Spleen (tissue), 11 donors: ENCODE measurements around the gene SOWAHC. TPM values are rescaled to one million over a fixed set of nuclear protein-coding genes. Genes with fewer than 3 reads are reported as not detected.
A peak's percentile ranks its signal among the peaks of the same experiment; 100 is the strongest.

Experiments used
- DNase-seq: peaks from one replicate; pipeline ENCODE4 v3.0.0-alpha.2; 2020
- H3K27ac ChIP-seq, 8 donors: fragments of 200-600 bp; sonication (generic) in 7 of 8; 1 replicate in 4 of 8; 2 replicates in 4 of 8; pipeline versions ENCODE4 v1.5.0 to v1.8.0; 2016 to 2021; ENCODE audit warnings: inconsistent platforms in 4 of 8, mild to moderate bottlenecking in 4 of 8, moderate library complexity in 1 of 8
- H3K27me3 ChIP-seq, 7 donors: fragments of 200-600 bp; sonication (generic) in 6 of 7; replicated peaks in 1 of 7; 1 replicate in 4 of 7; 2 replicates in 3 of 7; pipeline versions ENCODE4 v1.5.0 to v1.8.0; 2016 to 2021; ENCODE audit warnings: inconsistent platforms in 3 of 7, mild to moderate bottlenecking in 1 of 7
- H3K36me3 ChIP-seq, 6 donors: fragments of 200-600 bp; sonication (generic) in 5 of 6; 1 replicate in 4 of 6; 2 replicates in 2 of 6; pipeline versions ENCODE4 v1.5.0 to v1.8.0; 2016 to 2021; ENCODE audit warnings: inconsistent platforms in 2 of 6
- H3K4me1 ChIP-seq, 6 donors: fragments of 200-600 bp; sonication (generic) in 5 of 6; 1 replicate in 3 of 6; 2 replicates in 3 of 6; pipeline versions ENCODE4 v1.5.0 to v1.8.0; 2016 to 2021; ENCODE audit warnings: inconsistent platforms in 3 of 6
- H3K4me3 ChIP-seq, 8 donors: fragments of 200-600 bp; sonication (generic) in 7 of 8; 1 replicate in 4 of 8; 2 replicates in 4 of 8; pipeline versions ENCODE4 v1.5.0 to v1.8.0; 2016 to 2021; ENCODE audit warnings: inconsistent platforms in 4 of 8, mild to moderate bottlenecking in 4 of 8, moderate library complexity in 2 of 8
- H3K9me3 ChIP-seq, 8 donors: fragments of 200-600 bp; sonication (generic) in 7 of 8; 1 replicate in 4 of 8; 2 replicates in 4 of 8; pipeline versions ENCODE4 v1.5.0 to v1.8.0; 2016 to 2021; ENCODE audit warnings: inconsistent platforms in 4 of 8
- POLR2A ChIP-seq, 3 donors: fragments of 450-650 bp; IDR thresholded peaks; one replicate each; pipeline ENCODE4 v1.5.1; 2017; ENCODE audit warnings: antibody characterized with exemption in 3 of 3, mild to moderate bottlenecking in 1 of 3
- POLR2AphosphoS5 ChIP-seq, 3 donors: sonication (generic); formaldehyde crosslinking; IDR thresholded peaks; one replicate each; pipeline ENCODE4 v1.5.1; 2017; ENCODE audit warnings: antibody characterized with exemption in 3 of 3
- WGBS, 5 donors: extraction: QIAGEN DNeasy Blood & Tissue Kit in 3 of 5; methylation state at CpG; one replicate each; pipeline versions ENCODE4 v1.1.5 to v1.1.7; 2013 to 2018; 5-methylcytosine and 5-hydroxymethylcytosine counted together
- intact Hi-C: fragments of 100-400 bp; cut with DNase I; formaldehyde crosslinking; loops from one replicate; pipeline ENCODE4 v1.15.0; 2023; ENCODE audit warnings: low total_unique reads
- polyA plus RNA-seq, 3 donors: library from polyadenylated mRNA; stranded (reverse); fragments of 200-250 nt; gene quantifications; one replicate each; pipeline ENCODE4 v1.2.1, GENCODE V29; 2013
- total RNA-seq, 7 donors: library from RNA; depleted of rRNA in 3 of 7; stranded (reverse); fragments of >200 nt in 3 of 7; fragmentation: NEBNext Ultra II Directional in 4 of 7; extraction: Animal tissue kit (Norgen Biotek cat#: 25700) in 4 of 7; gene quantifications; one replicate each; pipeline versions ENCODE4 v1.1.0 to v1.2.1, GENCODE V29; 2016 to 2021
- TF ChIP-seq, protein P1 (sequence below), 11 experiments: fragments of 200-600 bp in 7 of 11; fragments of 450-650 bp in 4 of 11; sonication (generic) in 4 of 11; IDR thresholded peaks in 8 of 11; conservative IDR thresholded peaks in 3 of 11; 1 replicate in 7 of 11; 2 replicates in 4 of 11; pipeline versions ENCODE4 v1.4.0 to v1.8.0; 2016 to 2021; ENCODE audit warnings: antibody characterized with exemption in 11 of 11, inconsistent platforms in 4 of 11, mild to moderate bottlenecking in 1 of 11
- donor health status: healthy with polysubstance abuse.
- donor health status: DM: no; HTN: no; CAD: no; lungs with moderate emphysema.
- donor health status: DM: no; HTN: no; CAD: no.
- donor health status: Bipolar disorder and iron deficiency.
- donor health status: healthy.
- donor health status: DM: no; HTN: no; CAD: no.
- donor health status: DM: yes; HTN: yes; CAD: no.

The SOWAHC gene
- total and polyA plus RNA-seq, 10 donors, result 1.6 to 9.9 (median 6.5) TPM

GRCh38 chr2:109662889-109663288, 48.7 kb downstream of the SOWAHC start:
- Histone ChIP-seq H3K36me3 (no peaks in the 10 kb centered on the region), H3K4me1 (peaks cover 0 to 13% (median 0%) of the 10 kb centered on the region in 6 donors), H3K4me3 (no peak overlapping the region), H3K9me3 (no peaks in the 10 kb centered on the region), H3K27me3 (no peaks in the 10 kb centered on the region), H3K27ac (peak overlapping the region in 6 of 8 donors; percentile 22 to 63 (median 48))
- no peak for DNase-seq
- intact Hi-C loops, result no loop called here
- TF ChIP-seq, protein P1, sequence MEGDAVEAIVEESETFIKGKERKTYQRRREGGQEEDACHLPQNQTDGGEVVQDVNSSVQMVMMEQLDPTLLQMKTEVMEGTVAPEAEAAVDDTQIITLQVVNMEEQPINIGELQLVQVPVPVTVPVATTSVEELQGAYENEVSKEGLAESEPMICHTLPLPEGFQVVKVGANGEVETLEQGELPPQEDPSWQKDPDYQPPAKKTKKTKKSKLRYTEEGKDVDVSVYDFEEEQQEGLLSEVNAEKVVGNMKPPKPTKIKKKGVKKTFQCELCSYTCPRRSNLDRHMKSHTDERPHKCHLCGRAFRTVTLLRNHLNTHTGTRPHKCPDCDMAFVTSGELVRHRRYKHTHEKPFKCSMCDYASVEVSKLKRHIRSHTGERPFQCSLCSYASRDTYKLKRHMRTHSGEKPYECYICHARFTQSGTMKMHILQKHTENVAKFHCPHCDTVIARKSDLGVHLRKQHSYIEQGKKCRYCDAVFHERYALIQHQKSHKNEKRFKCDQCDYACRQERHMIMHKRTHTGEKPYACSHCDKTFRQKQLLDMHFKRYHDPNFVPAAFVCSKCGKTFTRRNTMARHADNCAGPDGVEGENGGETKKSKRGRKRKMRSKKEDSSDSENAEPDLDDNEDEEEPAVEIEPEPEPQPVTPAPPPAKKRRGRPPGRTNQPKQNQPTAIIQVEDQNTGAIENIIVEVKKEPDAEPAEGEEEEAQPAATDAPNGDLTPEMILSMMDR (IDR thresholded peaks at IDR 0.05 in 8 of 11, conservative IDR thresholded peaks at IDR 0.05 in 3 of 11), result no peak
- TF ChIP-seq POLR2A (IDR thresholded peaks at IDR 0.05), result no peak
- no peak for TF ChIP-seq POLR2AphosphoS5 (IDR thresholded peaks at IDR 0.05)

DNA sequence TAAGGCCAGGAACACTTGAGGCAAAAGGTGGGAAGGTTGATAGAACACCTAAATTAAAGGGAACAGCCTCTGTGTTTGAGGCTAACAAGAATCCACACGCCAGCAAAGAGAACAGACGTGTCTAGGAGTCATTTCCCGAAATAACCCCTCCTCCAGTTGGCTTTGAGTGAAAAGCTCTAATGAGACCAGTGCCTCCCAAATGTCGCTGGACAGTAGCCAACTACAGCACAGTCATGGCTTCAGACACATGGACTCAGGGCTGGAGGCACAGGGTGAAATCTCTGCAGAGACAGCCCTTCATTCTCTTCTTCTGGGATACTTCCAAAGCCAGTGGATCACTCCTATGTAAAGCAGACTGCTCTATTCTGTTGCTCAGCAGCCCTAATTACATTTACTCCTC, 49.6 kb downstream of the SOWAHC start:
- H3K27me3 ChIP-seq, result no peaks in the 10 kb centered on the region
- intact Hi-C loops, result no loop called here
- H3K4me1 ChIP-seq, result peaks cover 0 to 13% (median 0%) of the 10 kb centered on the region in 6 donors
- TF ChIP-seq, protein P1 (IDR thresholded peaks at IDR 0.05 in 8 of 11, conservative IDR thresholded peaks at IDR 0.05 in 3 of 11), result no peak
- TF ChIP-seq POLR2AphosphoS5 (IDR thresholded peaks at IDR 0.05) (peak in 1 of 3 donors; percentile 61), POLR2A (IDR thresholded peaks at IDR 0.05) (no peak)
- DNase-seq, result no peak
- no peaks in the 10 kb centered on the region for H3K9me3 ChIP-seq
- peak overlapping the region in 5 of 8 donors; percentile 22 to 51 (median 46) for H3K27ac ChIP-seq
- no peak overlapping the region for H3K4me3 ChIP-seq
- 51 to 78% (median 76%) methylated on average over 4 of the region's 4 CpGs for WGBS, 5 donors
- H3K36me3 ChIP-seq, result no peaks in the 10 kb centered on the region

DNA sequence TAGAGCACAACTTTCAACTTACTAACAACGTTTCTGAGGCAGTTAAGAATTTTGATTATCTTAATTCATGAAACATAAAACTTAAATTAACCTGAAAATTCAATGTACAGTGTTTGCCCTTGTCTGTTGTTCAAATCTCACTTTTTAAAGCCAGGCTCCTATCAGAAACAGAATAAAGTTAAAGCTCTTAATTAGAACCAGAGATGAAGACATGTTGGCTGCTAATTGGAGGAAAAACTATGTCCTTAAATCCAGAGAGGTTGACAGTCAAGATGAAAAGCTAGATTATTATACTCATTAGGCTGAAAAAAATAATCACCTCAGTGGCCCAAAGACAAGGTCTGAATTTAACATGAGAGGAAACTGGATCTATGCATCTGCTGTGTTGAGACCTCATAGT, 52.3 kb downstream of the SOWAHC start:
- no peaks in the 10 kb centered on the region for H3K36me3 ChIP-seq
- intact Hi-C loops, result no loop called here
- H3K27me3 ChIP-seq, result no peaks in the 10 kb centered on the region
- no peak overlapping the region for H3K27ac ChIP-seq
- H3K4me3 ChIP-seq, result no peak overlapping the region
- no peak for DNase-seq
- 62 to 92% (median 68%) methylated on average over 1 of the region's 1 CpG for WGBS, 5 donors
- no peak for TF ChIP-seq POLR2A (IDR thresholded peaks at IDR 0.05)
- no peak for TF ChIP-seq POLR2AphosphoS5 (IDR thresholded peaks at IDR 0.05)
- H3K9me3 ChIP-seq, result no peaks in the 10 kb centered on the region
- no peaks in the 10 kb centered on the region for H3K4me1 ChIP-seq

Other genes with a start within 250 kb of the SOWAHC start
- gene SEPTIN10, start 398 bp upstream of the SOWAHC start, total RNA-seq, result 10 to 100 TPM; 44.1 to 95.3 (median 66.3) TPM
- gene SEPTIN10, start 398 bp upstream of the SOWAHC start, polyA plus RNA-seq, result 10 to 100 TPM; 14.7 to 26.8 (median 19.1) TPM
- 100 to 1,000 TPM in 1 of 7 donors, 10 to 100 TPM in 6; 13.5 to 106 (median 51.1) TPM for gene RGPD5, start 179.9 kb downstream of the SOWAHC start, total RNA-seq
- 1 to 10 TPM; 6.7 to 9.5 (median 6.9) TPM for gene RGPD5, start 179.9 kb downstream of the SOWAHC start, polyA plus RNA-seq